Activated CD4-positive, alpha-beta memory T cell treated with anti-CD3 and anti-CD28 coated beads for 36 hours (primary cell): Measurements from ENCODE around the gene FAM83G. TPM values are rescaled to one million over a fixed set of nuclear protein-coding genes. Genes with fewer than 3 reads are reported as not detected.

Experiments
- total RNA-seq, 2 experiments: library from RNA; stranded (reverse); gene quantifications; one replicate each; pipeline ENCODE4 v1.2.3, GENCODE V29; 2021

Gene FAM83G
- total RNA-seq, 2 experiments from 2014 or later: 12.6 to 14.3 TPM

Other genes starting within 250 kb of the FAM83G start
- gene TVP23B, start 223.6 kb downstream of the FAM83G start, total RNA-seq: 10 to 100 TPM; 30.6 to 34.1 TPM
- 10 to 100 TPM; 41.9 to 42.5 TPM for gene PRPSAP2, start 146.6 kb downstream of the FAM83G start, total RNA-seq
- gene SLC5A10, start 52.6 kb downstream of the FAM83G start, total RNA-seq: not detected
- gene GRAP, start 42.2 kb upstream of the FAM83G start, total RNA-seq: 1 to 10 TPM; 9.6 to 9.9 TPM
- 1 to 10 TPM; 3.2 to 3.5 TPM for gene GRAPL, start 122.8 kb upstream of the FAM83G start, total RNA-seq
- gene EPN2, start 232.6 kb upstream of the FAM83G start, total RNA-seq: 10 to 100 TPM in 1 of 2 experiments, 1 to 10 TPM in 1; 9.0 to 12.0 TPM